GM19452 (cell line): ENCODE data around the gene SLC52A1.
A peak's percentile ranks its signal among the peaks of the same experiment; 100 is the strongest.
"Not testable (repeated sequence)": the region's sequence is repeated elsewhere in the genome, so short reads cannot be mapped to it uniquely, and the experiment has no call there.

Experiments used
- ATAC-seq: cut with Tn5 transposase; IDR thresholded peaks from one replicate; pipeline ENCODE4 v1.9.1; 2021; ENCODE audit not compliant: unreplicated experiment

The SLC52A1 gene

DNA sequence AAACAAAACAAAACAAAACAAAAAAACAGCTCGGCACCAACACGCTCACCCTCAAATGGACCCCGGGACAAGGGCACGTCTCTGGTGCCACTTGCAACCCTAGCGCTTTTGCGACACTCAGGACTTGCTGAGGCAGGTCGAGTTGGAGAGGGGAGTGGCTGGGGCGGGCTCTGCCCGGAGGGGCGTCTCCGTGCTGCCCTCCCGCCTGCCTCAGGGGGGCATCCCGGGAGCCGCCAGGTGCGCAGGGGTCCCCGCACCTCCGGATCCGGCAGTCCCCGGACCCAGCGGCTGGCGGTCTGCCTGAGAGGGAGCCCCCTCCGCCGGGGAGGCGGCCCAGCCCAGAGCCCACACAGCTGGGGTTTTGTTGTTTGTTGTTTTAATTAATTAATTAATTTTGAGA, at the start of gene SLC52A1:
Gene SLC52A1 (minus strand): TSS at position 112 of the 400 bp plus-strand sequence. CDS start 820 bp downstream, outside the sequence.
- ATAC-seq: no peak

DNA sequence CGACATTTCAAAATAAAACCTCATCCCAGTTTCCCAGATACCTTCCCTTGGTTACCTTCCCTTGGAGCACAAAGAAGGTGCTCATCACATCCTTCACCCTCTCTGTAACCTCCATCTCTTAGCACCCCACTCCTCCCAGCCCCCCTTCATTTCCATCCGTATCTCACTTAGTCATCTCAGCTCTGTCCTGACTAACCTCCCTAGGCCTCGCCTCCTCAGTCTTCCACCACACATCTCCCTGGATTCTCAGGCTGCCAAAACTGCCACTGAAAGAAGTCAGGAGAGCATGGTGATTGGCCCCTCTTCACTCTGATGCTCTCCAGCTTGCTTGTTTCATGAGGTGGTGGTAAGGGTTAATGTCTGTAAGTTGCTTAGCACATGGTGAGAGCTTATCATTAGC, 45.4 kb upstream of the SLC52A1 start:
- ATAC-seq: no peak

DNA sequence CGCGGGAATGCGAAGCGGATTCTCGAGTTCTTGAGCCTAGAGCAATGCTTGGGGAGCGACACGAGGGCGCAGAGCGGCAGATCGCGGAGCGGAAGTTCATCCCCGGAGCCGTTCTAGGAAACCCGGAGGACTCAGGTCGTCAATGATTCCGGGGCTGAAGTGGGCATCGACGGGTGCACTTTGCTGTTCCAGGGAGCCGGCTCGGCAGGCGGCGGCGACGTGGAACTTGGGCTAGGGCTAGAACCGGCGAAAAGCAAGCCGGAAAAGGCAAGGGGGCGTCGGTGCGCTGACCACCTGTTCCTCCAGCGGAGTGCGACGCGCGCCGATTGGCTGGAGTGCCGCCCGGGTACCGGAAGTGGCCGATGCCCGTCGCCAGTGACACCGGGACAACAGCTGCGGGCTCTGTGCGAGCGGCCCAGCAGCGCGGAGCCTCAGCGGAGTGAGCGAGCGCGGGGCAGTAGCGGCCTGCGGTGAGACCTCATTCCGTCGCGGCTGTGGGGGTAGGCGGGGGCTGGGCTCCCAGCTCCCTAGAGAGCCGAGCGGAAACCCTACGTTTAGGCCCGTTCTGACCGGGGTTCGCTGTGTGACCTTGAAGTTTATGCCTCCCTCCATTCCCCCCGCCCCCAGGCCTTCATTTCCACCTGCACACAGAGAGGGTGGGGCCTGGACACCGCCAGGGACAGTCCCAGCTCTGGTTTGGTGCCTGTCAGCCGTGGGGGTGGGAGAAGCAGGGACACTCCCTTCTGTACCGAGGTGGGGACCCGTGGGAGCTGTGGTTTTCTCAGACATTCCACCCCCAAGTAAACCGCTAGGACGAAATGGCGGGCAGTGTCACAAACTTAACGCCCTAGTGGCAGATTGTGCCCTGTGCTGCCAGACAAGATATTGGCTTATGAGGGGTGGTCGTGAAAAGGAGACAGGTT, 43.1 kb upstream of the SLC52A1 start, which contains the start of gene ZFP3:
Gene ZFP3 (plus strand): TSS at position 362 of the 923 bp plus-strand sequence. CDS start 13,038 bp downstream, outside the sequence.
- peak; percentile 77 for ATAC-seq

DNA sequence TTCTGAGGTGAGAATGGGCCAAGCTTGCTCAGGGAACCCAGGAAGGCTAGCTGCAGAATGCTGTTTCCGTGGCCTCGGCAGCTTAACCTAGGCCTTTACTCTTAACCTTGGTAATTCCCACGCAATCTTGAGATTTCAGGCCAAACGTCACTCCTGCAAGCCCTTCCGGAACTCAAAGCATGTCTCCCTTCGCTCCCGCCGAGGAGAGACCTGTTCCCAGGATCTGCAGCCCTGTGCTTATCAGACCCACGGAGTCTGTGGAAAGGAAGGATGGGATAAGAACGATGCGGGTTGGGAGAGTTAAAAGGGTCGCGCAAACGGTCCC, 42.5 kb upstream of the SLC52A1 start:
- peak; percentile 12 for ATAC-seq

DNA sequence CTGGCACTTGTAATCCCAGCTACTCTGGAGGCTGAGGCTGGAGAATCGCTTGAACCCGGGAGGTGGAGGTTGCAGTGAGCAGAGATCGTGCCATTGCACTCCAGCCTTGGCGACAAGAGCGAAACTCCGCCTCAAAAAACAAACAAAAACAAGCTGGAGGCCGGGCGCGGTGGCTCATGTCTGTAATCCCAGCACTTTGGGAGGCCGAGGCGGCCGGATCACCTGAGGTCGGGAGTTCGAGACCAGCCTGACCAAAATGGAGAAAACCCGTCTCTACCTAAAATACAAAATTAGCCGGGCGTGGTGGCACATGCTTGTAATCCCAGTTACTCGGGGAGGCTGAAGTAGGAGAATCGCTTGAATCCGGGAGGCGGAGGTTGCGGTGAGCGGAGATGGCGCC, 42.0 kb upstream of the SLC52A1 start:
- ATAC-seq: not testable (repeated sequence)

DNA sequence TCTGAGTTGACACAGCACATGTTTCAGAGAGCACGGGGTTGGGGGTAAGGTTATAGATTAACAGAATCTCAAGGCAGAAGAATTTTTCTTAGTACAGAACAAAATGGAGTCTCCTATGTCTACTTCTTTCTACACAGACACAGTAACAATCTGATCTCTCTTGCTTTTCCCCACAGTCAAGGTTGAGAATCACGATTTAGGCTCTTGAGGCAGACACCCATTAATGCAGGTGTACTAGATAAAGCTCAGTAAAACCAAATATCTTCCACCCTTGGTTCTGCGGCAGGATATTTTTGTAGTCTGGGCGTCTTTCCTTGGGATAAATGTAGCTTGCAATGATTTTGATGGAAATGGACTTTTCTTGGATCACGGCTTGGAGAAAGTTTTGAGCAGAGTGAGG, 40.2 kb upstream of the SLC52A1 start:
- not testable (repeated sequence) for ATAC-seq

DNA sequence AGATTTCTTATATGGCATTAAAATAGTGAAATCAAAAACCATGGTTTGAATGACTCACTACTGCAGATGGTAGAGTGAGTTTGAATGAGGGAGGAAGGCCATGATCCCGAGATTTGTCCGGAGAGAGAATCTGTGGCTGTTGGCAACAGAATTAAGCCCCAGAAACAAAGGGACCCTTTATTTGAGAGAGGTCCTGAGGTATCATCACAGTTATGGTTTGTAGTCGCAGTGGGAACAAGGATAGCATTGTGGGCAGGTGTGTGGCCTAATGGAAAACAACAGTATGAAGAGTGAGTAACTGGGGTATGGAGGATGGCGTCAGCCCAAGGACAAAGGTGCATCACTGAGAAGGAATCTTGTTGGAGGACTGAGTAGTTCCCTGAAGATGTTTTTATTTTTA, 34.5 kb upstream of the SLC52A1 start:
- ATAC-seq: no peak

DNA sequence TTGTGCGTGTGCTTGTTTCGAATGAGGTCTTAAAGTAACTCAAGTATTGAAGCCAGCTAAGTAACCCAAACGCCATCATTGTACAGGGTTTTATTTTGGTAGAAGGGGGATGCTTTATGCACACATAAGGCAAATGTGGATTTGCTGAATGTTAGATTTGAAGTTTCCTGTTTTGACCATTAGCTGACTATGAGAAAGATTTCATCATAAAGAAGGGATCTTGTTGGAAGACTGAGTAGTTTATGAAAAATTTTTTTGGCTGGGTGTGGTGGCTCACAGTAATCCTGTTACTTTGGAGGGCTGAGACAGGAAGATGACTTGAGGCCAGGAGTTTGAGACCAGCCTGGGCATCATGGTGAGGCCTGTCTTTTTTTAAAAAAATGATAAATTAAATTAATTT, 33.0 kb upstream of the SLC52A1 start:
- no peak for ATAC-seq

DNA sequence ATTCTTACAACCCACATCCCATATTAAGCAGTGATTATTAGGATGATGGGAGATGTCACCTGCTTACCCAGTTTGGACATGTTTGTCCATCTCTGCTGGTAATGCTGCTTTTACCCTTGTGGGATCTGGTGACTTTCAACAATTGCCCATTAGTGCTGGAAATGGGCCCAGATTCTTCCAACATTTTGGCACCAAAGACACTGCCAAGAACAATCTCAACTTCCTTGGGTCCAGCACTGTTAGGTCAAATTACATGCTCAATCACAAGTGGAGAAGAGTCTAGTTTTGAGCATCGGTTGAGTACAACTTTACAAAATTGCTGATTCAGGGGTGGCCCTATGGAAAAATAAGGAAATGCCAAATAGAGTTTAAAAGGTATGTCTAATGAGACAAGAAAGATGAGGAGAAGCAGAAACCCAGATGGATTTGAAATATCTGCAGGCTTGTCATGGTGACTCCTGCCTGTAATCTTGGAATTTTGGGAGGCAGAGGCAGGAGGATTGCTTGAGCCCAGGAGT, 30.1 kb upstream of the SLC52A1 start:
- no peak for ATAC-seq

DNA sequence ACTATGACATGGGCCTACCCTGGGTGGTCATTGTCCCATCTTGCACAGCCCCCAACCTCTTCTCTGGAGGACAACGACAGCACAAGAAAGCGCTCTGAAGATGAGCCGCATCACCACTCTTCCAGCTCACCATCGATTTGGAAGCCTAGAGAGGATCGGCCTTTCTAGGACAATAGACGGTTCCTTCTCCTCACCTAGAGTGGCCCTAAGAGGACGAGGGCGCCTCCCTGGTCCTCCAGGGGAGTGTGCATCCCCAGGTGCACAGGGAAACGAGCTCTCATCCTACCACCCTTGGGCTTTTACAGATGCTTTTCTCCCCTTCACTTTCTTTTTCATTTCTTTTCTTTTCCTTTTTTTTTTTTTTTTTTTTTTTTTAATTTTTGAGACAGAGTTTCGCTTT, 20.3 kb upstream of the SLC52A1 start:
- ATAC-seq: no peak

DNA sequence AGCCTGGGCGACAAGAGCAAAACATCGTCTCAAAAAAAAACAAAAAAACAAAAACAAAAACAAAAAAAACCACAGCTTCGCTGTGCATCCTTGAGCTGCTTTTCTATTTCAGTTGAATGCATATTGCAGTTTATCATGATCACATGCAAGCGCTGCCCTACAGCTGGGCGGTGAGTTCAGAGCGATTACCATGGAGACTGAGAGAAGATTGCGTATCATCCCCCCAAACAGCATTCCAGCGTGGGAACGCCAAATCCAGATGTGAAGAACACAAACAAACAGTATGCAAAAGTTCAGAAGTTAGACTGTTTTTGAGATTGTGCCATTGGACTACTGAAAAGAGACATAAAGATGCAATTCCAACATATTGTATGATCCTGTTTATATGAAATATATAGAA, 15.1 kb upstream of the SLC52A1 start:
- no peak for ATAC-seq

DNA sequence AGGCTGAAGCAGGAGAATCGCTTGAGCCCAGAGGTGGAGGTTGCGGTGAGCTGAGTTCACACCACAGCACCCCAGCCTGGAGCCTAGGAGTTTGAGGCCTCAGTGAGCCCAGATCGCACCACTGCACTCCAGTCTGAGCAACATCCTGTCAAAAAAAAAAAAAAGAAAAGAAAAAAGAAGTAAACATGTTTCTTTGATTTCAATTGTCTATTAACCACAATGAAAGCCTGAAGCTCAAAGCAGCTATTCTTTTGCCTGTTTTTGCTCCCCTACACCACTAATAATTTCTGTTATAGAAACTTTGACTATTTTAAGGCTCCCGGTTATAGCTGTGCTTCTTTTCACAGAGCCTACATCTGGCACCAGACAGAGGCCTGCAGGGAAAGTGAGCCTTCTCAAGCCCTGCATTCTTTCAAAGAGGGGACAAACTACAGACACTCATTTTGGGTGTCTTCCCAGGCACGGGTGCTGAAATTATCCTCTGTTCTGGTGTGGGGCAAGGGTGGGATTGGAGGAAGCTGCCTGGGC, 14.2 kb upstream of the SLC52A1 start:
- no peak for ATAC-seq

DNA sequence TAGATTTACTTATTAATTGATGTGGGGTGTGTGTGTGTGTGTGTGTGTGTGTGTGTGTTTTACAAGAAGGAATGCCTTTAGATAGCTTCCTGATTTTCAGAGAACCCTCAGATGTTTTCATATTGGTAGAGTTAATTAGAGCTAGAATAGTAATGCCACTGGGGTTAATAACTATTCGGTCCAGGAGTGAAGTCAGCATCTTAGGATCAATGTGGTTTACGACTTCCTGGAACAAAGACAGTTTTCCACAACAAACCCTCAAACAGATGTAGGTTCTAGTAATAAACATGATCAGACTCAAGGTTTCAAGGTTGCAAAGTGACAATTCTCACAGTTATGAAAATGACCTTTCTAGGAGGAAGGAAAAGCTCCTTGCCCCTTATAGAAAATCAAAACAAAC, 12.2 kb upstream of the SLC52A1 start:
- no peak for ATAC-seq

DNA sequence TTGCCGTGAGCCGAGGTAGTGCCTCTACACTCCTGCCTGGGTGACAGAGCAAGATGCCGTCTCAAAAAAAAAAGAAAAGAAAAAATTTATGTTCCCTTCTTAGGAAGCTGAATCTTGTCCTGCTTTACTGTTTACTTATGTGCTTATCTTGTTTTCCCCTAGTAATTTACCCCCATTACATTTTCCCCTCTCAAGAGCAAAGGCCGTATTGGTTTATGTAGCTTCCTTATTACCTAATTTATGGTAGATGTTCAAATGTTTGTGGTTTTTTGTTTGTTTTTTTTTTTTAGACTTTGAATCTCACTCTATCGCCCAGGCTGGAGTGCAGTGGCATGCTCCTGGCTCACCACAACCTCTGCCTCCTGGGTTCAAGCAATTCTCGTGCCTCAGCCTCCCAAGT, 10.3 kb upstream of the SLC52A1 start:
- no peak for ATAC-seq

DNA sequence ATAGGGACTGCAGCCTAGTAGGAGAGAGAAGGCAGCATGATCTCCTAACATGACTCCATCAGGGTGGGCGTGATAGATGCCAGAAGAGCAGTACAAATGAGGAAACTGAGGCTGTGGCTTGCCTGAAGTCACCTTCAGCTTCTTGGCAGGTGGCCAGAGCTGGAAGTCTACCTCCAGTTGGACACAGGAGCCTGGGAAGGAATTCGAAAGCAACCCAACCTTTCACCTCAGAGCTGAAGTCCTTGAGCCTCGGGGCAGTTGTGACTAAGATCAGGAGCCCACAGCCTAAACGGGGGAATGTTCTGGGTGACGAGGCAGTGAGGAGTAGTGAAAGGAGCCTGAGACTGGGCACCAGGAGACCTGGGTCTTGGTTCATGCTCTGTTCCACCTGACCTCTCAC, 9.4 kb upstream of the SLC52A1 start:
- ATAC-seq: no peak

DNA sequence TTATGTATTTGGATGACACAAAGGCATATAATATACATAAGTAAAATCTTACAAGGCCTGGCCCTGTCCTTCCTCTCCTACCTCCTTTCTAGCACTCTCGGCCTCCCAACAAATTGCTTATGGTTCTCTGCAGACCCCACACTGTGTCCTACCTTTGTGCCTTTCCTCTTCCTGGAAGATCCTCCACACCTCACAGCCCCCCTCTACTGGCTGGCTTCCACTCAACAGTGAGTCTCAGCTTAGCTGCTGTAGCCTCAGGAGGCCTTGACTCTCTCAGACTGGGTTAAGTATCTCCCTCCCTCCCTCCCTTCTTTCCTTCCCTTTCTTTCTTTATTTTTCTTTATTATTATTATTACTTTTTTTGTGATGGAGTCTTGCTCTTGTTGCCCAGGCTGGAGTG, 8.3 kb upstream of the SLC52A1 start:
- no peak for ATAC-seq

DNA sequence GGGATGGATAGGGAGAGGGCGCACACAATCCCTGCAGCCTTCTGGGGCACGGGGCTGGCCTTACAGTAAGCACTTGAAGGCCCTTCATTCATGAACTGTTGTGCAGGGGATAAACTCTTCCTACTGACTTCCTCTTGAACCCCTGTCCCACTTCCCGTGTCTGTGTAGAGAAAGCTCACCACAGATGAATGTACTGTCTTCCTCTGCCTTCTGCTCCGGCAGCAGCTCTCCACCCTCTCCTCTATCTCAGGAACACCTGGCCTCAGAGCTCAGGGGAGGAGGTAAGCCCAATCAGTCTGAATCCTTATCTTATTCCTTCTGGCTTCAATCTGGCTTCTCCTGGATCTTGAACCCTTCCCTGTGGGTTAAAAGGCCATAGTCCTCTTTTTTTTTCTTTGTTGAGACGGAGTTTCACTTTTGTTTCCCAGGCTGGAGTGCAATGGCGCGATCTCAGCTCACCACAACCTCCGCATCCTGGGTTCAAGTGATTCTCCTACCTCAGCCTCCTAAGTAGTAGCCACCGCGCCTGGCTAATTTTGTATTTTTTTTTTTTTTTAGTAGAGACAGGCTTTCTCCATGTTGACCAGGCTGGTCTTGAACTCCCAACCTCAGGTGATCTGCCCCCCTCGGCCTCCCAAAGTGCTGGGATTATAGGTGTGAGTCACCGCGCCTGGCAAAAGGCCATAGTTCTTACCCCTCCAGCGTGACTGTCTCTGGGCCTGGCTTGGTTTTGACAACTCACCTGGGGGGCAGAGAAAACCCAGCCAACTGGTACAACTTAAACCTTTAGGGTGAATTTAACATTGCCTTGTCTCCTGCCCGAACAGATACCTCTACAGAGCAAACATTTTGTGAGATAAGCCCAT, 7.2 kb upstream of the SLC52A1 start:
- ATAC-seq: no peak

DNA sequence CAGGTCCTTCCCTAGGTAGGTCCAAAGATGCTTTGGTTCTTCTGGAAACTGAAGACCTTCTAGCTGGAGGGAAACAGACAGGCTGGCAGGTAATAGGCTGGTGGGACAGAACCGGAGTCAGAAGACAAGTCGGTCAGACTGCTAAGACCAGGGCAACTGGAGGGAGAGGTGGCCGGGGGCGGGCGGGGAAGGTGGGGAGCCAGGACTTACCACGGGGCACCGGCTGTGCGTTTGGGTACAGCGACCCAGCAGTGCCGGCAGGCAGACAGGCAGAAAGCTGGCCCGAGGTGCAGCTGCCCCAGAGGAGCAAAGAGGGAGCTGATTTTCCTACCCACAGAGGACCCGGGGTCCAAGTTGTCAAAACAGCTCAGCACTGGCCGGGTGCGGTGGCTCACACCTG, 575 bp downstream of the SLC52A1 start:
- no peak for ATAC-seq

DNA sequence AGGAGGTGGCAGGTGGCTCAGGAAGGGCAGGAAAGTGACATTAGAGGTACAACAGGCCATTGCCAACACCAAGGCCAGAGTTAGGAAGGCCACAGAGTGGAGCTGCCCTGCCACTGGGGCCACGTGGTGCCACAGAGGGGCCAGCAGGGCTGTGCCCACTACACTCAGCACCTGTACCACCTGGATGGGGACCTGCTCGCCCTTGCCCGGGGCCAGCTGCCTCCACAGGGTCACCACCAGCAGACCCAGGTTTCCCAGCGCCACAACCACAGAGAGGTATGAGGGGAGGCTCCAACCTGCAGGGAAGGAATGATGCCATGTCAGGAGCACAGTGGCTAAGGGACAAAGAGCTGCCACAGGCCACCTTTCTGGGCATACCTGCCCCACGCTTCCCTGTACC, 1.2 kb downstream of the SLC52A1 start:
- no peak for ATAC-seq

DNA sequence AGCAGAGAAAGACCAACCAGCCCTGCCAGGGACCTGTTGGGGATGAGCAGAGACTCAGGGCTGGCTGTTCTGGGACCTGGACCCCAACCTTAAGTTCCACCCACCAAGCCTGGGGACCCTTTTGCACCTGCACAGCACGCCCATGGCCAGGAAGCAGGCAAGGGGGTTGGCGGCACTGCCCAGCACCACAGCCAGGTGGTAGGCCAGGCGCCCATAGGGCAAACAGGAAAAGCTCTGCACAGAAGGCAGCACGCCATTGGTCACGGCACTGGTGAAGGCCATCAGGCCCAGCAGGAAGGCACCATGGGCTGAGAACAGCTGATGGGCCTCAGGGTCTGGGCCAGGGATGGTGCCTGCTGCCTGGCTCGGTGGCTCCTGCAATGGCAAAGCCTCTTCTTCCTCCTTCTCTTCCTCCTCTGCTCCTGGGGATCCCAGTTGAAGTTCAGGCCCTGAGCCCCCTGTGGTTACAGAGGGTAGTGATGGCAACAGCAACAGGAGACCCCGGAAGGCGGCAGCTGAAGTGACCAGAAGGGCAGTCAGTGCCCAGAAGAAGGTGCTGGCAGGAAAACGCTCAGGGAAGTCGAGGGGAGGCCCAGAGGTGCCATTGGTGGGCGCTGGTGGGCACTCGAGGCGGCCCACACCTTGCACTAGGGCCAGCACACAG, 1.7 kb downstream of the SLC52A1 start:
- no peak for ATAC-seq

DNA sequence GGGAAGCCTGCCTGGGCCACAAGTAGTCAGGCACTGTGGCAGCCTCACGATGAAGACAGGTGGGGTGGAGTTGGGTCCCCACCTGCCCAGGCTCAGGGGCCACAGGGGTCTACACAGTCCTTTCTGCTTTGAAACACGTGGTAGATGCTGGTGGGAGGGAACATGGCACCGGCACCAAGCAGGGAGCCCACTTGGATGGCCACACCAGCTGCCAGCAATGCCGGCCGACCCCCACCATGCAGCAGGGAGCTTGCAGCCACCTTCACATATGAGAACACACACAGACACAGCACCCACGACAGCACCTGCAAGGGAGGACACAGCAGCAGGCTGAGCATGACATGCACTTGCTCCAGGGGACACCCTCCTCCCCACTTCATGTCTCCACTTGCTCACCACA, 2.4 kb downstream of the SLC52A1 start:
- ATAC-seq: no peak
